Psoas muscle (tissue), 8 donors: Measurements from ENCODE around the gene PEX10. TPM values are rescaled to one million over a fixed set of nuclear protein-coding genes. Genes with fewer than 3 reads are reported as not detected.

Source experiments
- ATAC-seq, 4 donors: fragments of 200-7000 bp; cut with Tn5 transposase; one replicate each; pipeline ENCODE4 v1.9.1; 2020; ENCODE audit warnings: moderate library complexity in 3 of 4, mild to moderate bottlenecking in 2 of 4
- DNase-seq, 2 donors: peaks; one replicate each; pipeline ENCODE4 v3.0.0-alpha.2; 2020
- H3K27ac ChIP-seq: fragments of 200-600 bp; one replicate; pipeline ENCODE4 v1.8.0; 2022
- H3K27me3 ChIP-seq, 3 donors: fragments of 200-600 bp in 1 of 3; one replicate each; pipeline versions ENCODE4 v1.6.1 to v1.8.0; 2013 to 2022; ENCODE audit warnings: low read length in 2 of 3, mild to moderate bottlenecking in 2 of 3, moderate library complexity in 1 of 3; ENCODE audit not compliant: insufficient read depth in 3 of 3
- H3K36me3 ChIP-seq, 2 donors: fragments of 200-600 bp in 1 of 2; one replicate each; pipeline versions ENCODE4 v1.6.1 to v1.8.0; 2013 to 2022; ENCODE audit warnings: low read depth in 1 of 2, mild to moderate bottlenecking in 1 of 2, moderate library complexity in 1 of 2; ENCODE audit not compliant: insufficient read depth in 1 of 2
- H3K4me1 ChIP-seq: fragments of 200-600 bp; one replicate; pipeline ENCODE4 v1.8.0; 2022
- H3K4me3 ChIP-seq: fragments of 200-600 bp; one replicate; pipeline ENCODE4 v1.8.0; 2022; ENCODE audit warnings: mild to moderate bottlenecking
- H3K9me3 ChIP-seq: fragments of 200-600 bp; one replicate; pipeline ENCODE4 v1.8.0; 2022
- WGBS, 3 donors: extraction: QIAGEN DNeasy Blood & Tissue Kit; methylation state at CpG; one replicate each; pipeline versions ENCODE4 v1.1.6 to v1.1.7; 2013; 5-methylcytosine and 5-hydroxymethylcytosine counted together
- intact Hi-C, 2 donors: fragments of 100-400 bp; cut with DNase I; formaldehyde crosslinking; loops; one replicate each; pipeline versions ENCODE4 v1.11.0 to v1.14.2; 2022
- polyA plus RNA-seq, 3 donors: library from polyadenylated mRNA; stranded (reverse); fragments of 200-250 nt; gene quantifications; one replicate each; pipeline ENCODE4 v1.2.3, GENCODE V29; 2013
- total RNA-seq, 4 donors: library from RNA; stranded (reverse); fragmentation: NEBNext Ultra II Directional in 2 of 4; extraction: Animal tissue kit (Norgen Biotek cat#: 25700) in 2 of 4; gene quantifications; one replicate each; pipeline versions ENCODE4 v1.2.1 to v1.2.4, GENCODE V29; 2021 to 2023
- TF ChIP-seq, protein P1 (sequence below): fragments of 200-600 bp; IDR thresholded peaks from one replicate; pipeline ENCODE4 v1.8.0; 2022; ENCODE audit warnings: antibody characterized with exemption
- donor health status: healthy with polysubstance abuse.
- donor health status: DM: no; HTN: no; CAD: no; lungs with moderate emphysema.
- donor health status: Bipolar disorder and iron deficiency.
- donor health status: healthy.
- donor health status: DM: yes; HTN: yes; CAD: no.
- donor health status: DM: no; HTN: no; CAD: no.
- donor health status: DM: no; HTN: no; CAD: no.
- donor health status: DM: yes; HTN: yes; CAD: no.

The PEX10 gene
- total and polyA plus RNA-seq, 7 donors, result 12.6 to 19.7 (median 16.2) TPM

GRCh38 chr1:2393471-2393877, 18.9 kb downstream of the PEX10 start:
- WGBS, 3 donors, result 64 to 71% (median 68%) methylated on average over 9 of the region's 9 CpGs
- no peak for ATAC-seq
- TF ChIP-seq, protein P1, sequence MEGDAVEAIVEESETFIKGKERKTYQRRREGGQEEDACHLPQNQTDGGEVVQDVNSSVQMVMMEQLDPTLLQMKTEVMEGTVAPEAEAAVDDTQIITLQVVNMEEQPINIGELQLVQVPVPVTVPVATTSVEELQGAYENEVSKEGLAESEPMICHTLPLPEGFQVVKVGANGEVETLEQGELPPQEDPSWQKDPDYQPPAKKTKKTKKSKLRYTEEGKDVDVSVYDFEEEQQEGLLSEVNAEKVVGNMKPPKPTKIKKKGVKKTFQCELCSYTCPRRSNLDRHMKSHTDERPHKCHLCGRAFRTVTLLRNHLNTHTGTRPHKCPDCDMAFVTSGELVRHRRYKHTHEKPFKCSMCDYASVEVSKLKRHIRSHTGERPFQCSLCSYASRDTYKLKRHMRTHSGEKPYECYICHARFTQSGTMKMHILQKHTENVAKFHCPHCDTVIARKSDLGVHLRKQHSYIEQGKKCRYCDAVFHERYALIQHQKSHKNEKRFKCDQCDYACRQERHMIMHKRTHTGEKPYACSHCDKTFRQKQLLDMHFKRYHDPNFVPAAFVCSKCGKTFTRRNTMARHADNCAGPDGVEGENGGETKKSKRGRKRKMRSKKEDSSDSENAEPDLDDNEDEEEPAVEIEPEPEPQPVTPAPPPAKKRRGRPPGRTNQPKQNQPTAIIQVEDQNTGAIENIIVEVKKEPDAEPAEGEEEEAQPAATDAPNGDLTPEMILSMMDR, result no peak

GRCh38 chr1:2392686-2393085, 19.7 kb downstream of the PEX10 start:
- peak overlapping the region; percentile 99 for H3K4me3 ChIP-seq
- intact Hi-C loops, result loop anchor here in 1 of 2 donors (5.0 kb wide), 1 partner anchor 135 kb away; the partner anchor contains the start of gene PANK4
- ATAC-seq (no peak), DNase-seq (no peak)
- TF ChIP-seq, protein P1, result no peak
- WGBS, 3 donors, result 32 to 47% (median 36%) methylated on average over 16 of the region's 16 CpGs
- peak overlapping the region; percentile 83 for H3K27ac ChIP-seq
- peaks cover 31% of the 10 kb centered on the region for H3K4me1 ChIP-seq
- no peaks in the 10 kb centered on the region for H3K27me3 ChIP-seq
- H3K36me3 ChIP-seq, result peaks cover 0 to 32% of the 10 kb centered on the region in 2 donors
- H3K9me3 ChIP-seq, result no peaks in the 10 kb centered on the region

More at GRCh38 chr1:2393471-2393877, 18.9 kb downstream of the PEX10 start:
- peaks cover 0 to 38% of the 10 kb centered on the region in 2 donors for H3K36me3 ChIP-seq
- no peaks in the 10 kb centered on the region for H3K27me3 ChIP-seq
- H3K9me3 ChIP-seq, result no peaks in the 10 kb centered on the region
- no peak for DNase-seq
- H3K27ac ChIP-seq, result no peak overlapping the region
- H3K4me3 ChIP-seq, result peak overlapping the region; percentile 99
- H3K4me1 ChIP-seq, result peaks cover 31% of the 10 kb centered on the region
- intact Hi-C loops, result loop anchor here in 1 of 2 donors (5.0 kb wide), 1 partner anchor 134 kb away; the partner anchor contains the start of gene PANK4

- peak overlapping the region; percentile 83 for H3K27ac ChIP-seq
- peaks cover 31% of the 10 kb centered on the region for H3K4me1 ChIP-seq
- WGBS, 3 donors, result 1 to 2% (median 1%) methylated on average over 11 to 62 of the region's 62 CpGs
- TF ChIP-seq, protein P1, result no peak
- intact Hi-C loops, result loop anchor here in 1 of 2 donors (5.0 kb wide), 1 partner anchor 135 kb away; the partner anchor contains the start of gene PANK4
- ATAC-seq (peak in 2 of 4 donors; percentile 25 to 40), DNase-seq (no peak)
- no peaks in the 10 kb centered on the region for H3K9me3 ChIP-seq
- H3K4me3 ChIP-seq, result peak overlapping the region; percentile 99
- no peaks in the 10 kb centered on the region for H3K27me3 ChIP-seq
- H3K36me3 ChIP-seq, result peaks cover 0 to 31% of the 10 kb centered on the region in 2 donors
Measured at GRCh38 chr1:2391931-2392509, 20.3 kb downstream of the PEX10 start.

- ATAC-seq (peak; percentile 96 to 98 (median 98)), DNase-seq (peak; percentile 100)
- Histone ChIP-seq H3K27ac (peak within 1 kb of the TSS; percentile 83), H3K27me3 (no peaks in the 10 kb centered on the region), H3K36me3 (peaks cover 0 to 24% of the 10 kb centered on the region in 2 donors), H3K9me3 (no peaks in the 10 kb centered on the region), H3K4me3 (peak within 1 kb of the TSS; percentile 99), H3K4me1 (peaks cover 31% of the 10 kb centered on the region)
- TF ChIP-seq, protein P1, result no peak
- intact Hi-C loops, result loop anchor here in 1 of 2 donors (5.0 kb wide), 1 partner anchor 136 kb away; the partner anchor contains the start of gene PANK4
- WGBS, 3 donors, result 0 to 1% (median 0%) methylated on average over 80 to 103 of the region's 103 CpGs
Measured at GRCh38 chr1:2391041-2391930, 21.1 kb downstream of the PEX10 start, which contains the start of the genes MORN1 and RER1. TSS of gene MORN1 (minus strand) at chr1:2391554. CDS start at chr1:2391533, 21 bp downstream. TSS of gene RER1 (plus strand) at chr1:2391841. CDS start at chr1:2395791, 3,950 bp downstream.
